ENCODE measurements around the gene LRRN2. TPM values are rescaled to one million over a fixed set of nuclear protein-coding genes. Genes with fewer than 3 reads are reported as not detected.

LRRN2 gene
- total RNA-seq, 1 donor from 2014 or later: not detected

GRCh38 chr1:204662530-204662929 lies 23.0 kb downstream of the LRRN2 start:
- ChIA-PET CTCF (interaction anchor here (1.0 kb wide), 1 partner anchor 129 kb away, joined by 3 read pairs; no protein-coding TSS in a partner anchor), POLR2A (no interaction called here)
- Mint-ChIP-seq H3K36me3 (ENCODE audit: low read depth) (no peaks in the 10 kb centered on the region), H3K27ac (no peak overlapping the region), H3K4me3 (no peak overlapping the region), H3K4me1 (no peaks in the 10 kb centered on the region), H3K9me3 (no peaks in the 10 kb centered on the region), H3K27me3 (peaks cover 18% of the 10 kb centered on the region)
- TF ChIP-seq, protein P1, sequence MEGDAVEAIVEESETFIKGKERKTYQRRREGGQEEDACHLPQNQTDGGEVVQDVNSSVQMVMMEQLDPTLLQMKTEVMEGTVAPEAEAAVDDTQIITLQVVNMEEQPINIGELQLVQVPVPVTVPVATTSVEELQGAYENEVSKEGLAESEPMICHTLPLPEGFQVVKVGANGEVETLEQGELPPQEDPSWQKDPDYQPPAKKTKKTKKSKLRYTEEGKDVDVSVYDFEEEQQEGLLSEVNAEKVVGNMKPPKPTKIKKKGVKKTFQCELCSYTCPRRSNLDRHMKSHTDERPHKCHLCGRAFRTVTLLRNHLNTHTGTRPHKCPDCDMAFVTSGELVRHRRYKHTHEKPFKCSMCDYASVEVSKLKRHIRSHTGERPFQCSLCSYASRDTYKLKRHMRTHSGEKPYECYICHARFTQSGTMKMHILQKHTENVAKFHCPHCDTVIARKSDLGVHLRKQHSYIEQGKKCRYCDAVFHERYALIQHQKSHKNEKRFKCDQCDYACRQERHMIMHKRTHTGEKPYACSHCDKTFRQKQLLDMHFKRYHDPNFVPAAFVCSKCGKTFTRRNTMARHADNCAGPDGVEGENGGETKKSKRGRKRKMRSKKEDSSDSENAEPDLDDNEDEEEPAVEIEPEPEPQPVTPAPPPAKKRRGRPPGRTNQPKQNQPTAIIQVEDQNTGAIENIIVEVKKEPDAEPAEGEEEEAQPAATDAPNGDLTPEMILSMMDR (IDR thresholded peaks at IDR 0.05): no peak
- ATAC-seq (ENCODE audit: low read depth) (no peak), DNase-seq (no peak)
- intact Hi-C loops (cut with micrococcal nuclease): no loop called here

DNA sequence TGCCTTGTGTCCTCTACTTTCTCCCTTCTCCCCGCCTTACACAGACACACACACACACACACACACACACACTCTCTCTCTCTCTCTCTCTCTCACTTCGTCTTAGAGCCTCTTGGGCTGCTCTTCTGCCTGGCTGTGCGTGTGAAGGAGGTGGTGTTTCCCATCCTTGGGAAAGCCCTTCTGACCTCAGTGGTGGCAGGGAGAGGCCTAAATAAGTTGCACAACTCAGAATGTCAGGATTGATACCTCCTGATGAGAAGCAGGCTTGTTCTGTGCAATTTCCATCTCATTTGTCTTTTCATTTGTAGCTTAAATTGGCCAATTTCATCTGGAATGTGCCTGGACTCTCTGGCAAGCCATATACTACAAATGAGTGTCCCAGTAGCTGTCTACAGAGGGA lies 25.0 kb downstream of the LRRN2 start:
- intact Hi-C loops (cut with micrococcal nuclease): no loop called here
- Mint-ChIP-seq H3K4me3 (no peak overlapping the region), H3K36me3 (ENCODE audit: low read depth) (no peaks in the 10 kb centered on the region), H3K27ac (no peak overlapping the region), H3K4me1 (no peaks in the 10 kb centered on the region), H3K9me3 (no peaks in the 10 kb centered on the region), H3K27me3 (peaks cover 21% of the 10 kb centered on the region)
- ChIA-PET CTCF (no interaction called here), POLR2A (no interaction called here)
- TF ChIP-seq, protein P1 (IDR thresholded peaks at IDR 0.05): no peak
- ATAC-seq (ENCODE audit: low read depth) (no peak), DNase-seq (no peak)

DNA sequence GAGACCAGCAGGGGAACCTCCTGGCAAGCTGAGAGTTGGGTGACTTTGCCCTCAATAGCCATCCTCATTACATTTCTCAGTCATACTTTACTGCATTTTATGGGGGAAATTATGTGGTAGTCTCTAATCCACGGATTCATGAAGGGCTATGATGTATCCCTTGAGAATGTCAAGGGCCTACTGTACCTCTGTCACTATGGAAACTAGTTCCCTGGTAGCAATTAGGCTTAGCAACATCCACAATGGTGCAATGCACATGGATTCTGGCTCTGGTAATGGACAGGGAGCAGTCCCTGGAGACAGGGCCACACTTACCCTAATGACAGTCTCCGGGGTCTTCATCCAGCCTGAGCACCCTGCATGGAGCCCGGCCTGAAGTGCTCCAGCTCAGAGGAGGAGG lies 26.5 kb downstream of the LRRN2 start:
- H3K27ac Mint-ChIP-seq: no peak overlapping the region
- no peaks in the 10 kb centered on the region for H3K36me3 Mint-ChIP-seq (ENCODE audit: low read depth)
- peaks cover 13% of the 10 kb centered on the region for H3K27me3 Mint-ChIP-seq
- no peaks in the 10 kb centered on the region for H3K4me1 Mint-ChIP-seq
- TF ChIP-seq, protein P1 (IDR thresholded peaks at IDR 0.05): no peak
- DNase-seq (no peak), ATAC-seq (ENCODE audit: low read depth) (no peak)
- POLR2A ChIA-PET: no interaction called here
- no peaks in the 10 kb centered on the region for H3K9me3 Mint-ChIP-seq
- intact Hi-C loops (cut with micrococcal nuclease): no loop called here
- CTCF ChIA-PET: no interaction called here
- H3K4me3 Mint-ChIP-seq: no peak overlapping the region

DNA sequence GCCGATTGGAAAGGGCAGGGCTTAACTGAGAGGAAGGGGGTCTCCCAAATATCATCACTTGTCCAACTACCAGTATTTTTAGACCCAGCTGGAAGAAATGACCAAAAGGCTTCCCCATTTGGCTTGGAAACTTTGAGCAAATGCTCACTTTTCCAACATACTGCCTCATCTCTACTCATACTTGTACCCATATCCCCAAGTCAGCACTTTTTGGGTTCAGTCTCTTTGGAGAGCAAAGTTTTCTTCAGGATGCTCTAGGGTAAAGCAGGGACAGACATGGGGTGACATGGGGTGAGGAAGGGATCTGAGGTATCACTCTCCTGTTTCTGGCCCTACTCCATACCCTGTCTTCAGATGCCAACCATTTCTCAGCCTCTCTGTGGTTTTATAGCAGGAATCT lies 27.2 kb downstream of the LRRN2 start:
- Mint-ChIP-seq H3K27ac (no peak overlapping the region), H3K9me3 (no peaks in the 10 kb centered on the region), H3K4me3 (no peak overlapping the region), H3K4me1 (no peaks in the 10 kb centered on the region), H3K36me3 (ENCODE audit: low read depth) (no peaks in the 10 kb centered on the region), H3K27me3 (peaks cover 7% of the 10 kb centered on the region)
- ATAC-seq (ENCODE audit: low read depth) (no peak), DNase-seq (no peak)
- POLR2A ChIA-PET: no interaction called here
- CTCF ChIA-PET: no interaction called here
- intact Hi-C loops (cut with micrococcal nuclease): no loop called here
- TF ChIP-seq, protein P1 (IDR thresholded peaks at IDR 0.05): no peak

DNA sequence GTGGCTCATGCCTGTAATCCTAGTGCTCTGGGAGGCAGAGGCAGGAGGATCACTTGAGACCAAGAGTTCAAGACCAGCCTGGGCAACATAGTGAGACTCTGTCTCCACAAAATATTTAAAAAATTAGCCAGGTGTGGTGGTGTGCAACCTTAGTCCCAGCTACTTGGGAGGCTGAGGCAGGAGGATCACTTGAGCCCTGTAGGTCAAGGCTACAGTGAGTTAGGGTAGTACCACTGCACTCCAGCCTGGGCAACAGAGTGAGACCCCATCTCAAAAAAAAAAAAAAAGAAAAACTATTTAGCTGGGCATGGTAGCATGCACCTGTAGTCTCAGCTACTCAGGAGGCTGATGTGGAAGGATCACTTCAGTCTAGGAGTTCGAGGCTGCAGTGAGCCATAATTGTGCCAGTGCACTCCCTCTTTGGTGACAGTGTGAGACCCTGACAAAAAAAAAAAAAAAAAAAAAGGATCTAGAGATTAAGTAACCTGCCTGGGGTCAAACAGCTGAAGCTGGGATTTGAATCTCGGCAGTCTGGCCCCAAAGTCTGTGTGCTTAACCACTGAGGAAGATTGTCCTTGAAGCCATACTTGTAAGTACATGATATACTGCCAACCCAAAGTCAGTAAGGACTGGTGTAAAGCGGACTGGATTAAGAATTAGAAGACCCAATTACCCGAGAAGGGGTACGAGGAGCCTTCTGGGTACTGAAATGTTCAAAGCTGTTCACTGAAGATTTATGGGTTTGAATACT lies 31.8 kb downstream of the LRRN2 start:
- H3K4me1 Mint-ChIP-seq: no peaks in the 10 kb centered on the region
- H3K27ac Mint-ChIP-seq: no peak overlapping the region
- ChIA-PET CTCF (no interaction called here), POLR2A (no interaction called here)
- ATAC-seq (ENCODE audit: low read depth): no peak
- peaks cover 15% of the 10 kb centered on the region for H3K27me3 Mint-ChIP-seq
- intact Hi-C loops (cut with micrococcal nuclease): no loop called here
- TF ChIP-seq, protein P1 (IDR thresholded peaks at IDR 0.05): no peak
- no peak overlapping the region for H3K4me3 Mint-ChIP-seq
- DNase-seq: no peak
- no peaks in the 10 kb centered on the region for H3K9me3 Mint-ChIP-seq
- H3K36me3 Mint-ChIP-seq (ENCODE audit: low read depth): no peaks in the 10 kb centered on the region
